HCT116 (cell line): Measurements from ENCODE around the gene LSM6. TPM values are rescaled to one million over a fixed set of nuclear protein-coding genes. Genes with fewer than 3 reads are reported as not detected.

ENCODE experiments used
- ATAC-seq: fragments of 200-7000 bp; cut with Tn5 transposase; 2 replicates; pipeline ENCODE4 v1.9.1; 2020; ENCODE audit warnings: mild to moderate bottlenecking, moderate library complexity
- BruUV-seq: library from RNA; stranded (reverse); fragments of 400-500 nt; replicated peaks from 2 replicates; lab custom pipeline; 2021; lab: Mats Ljungman, UMichigan
- CTCF ChIA-PET: fragments of 300-600 bp; sonication (Branson Sonifier 250); formaldehyde crosslinking; loops from one replicate; lab custom pipeline; 2021; ENCODE audit warnings: antibody characterized with exemption; lab: Charles Lee
- POLR2A ChIA-PET: fragments of 300-600, 350-600 bp; sonication (Branson Sonifier 250); formaldehyde crosslinking; loops from one replicate; lab custom pipeline; 2021; ENCODE audit warnings: antibody characterized with exemption; lab: Charles Lee
- RAD21 ChIA-PET, 2 experiments: fragments of 300-600 bp; sonication (Branson Sonifier 250); formaldehyde crosslinking; loops; one replicate each; lab custom pipeline; 2023; ENCODE audit warnings: low total read pairs in 2 of 2; ENCODE audit not compliant: uncharacterized antibody in 2 of 2, unreplicated experiment in 2 of 2, low non-redundant PET in 1 of 2; lab: Charles Lee
- DNase-seq: peaks from one replicate; pipeline ENCODE4 v3.0.0-alpha.2; 2010; ENCODE audit warnings: low read depth, low spot score
- H2AFZ ChIP-seq: fragments of 200-600 bp; shearing (Covaris generic), sonication (generic); 2 replicates; pipeline ENCODE4 v1.6.1; 2017; ENCODE audit warnings: low read depth, mixed run types, mixed read lengths, antibody characterized with exemption, low read length; ENCODE audit not compliant: poor library complexity, severe bottlenecking
- H3K27ac ChIP-seq: 2 replicates; pipeline ENCODE4 v1.5.1; 2012; ENCODE audit warnings: low read depth, low read length
- H3K27me3 ChIP-seq: fragments of 200-600 bp; sonication (generic); 2 replicates; pipeline ENCODE4 v1.6.1; 2016; ENCODE audit warnings: mixed run types, low read length, mixed read lengths; ENCODE audit not compliant: insufficient read depth
- H3K36me3 ChIP-seq, 2 experiments: fragments of 200-500 bp in 1 of 2; fragments of 200-600 bp in 1 of 2; sonication (Bioruptor generic) in 1 of 2; sonication (generic) in 1 of 2; 2 replicates each; pipeline versions ENCODE4 v1.5.1 to v1.6.1; 2014 to 2016; ENCODE audit warnings: low read length in 2 of 2, inconsistent platforms in 1 of 2, mixed read lengths in 1 of 2, mixed run types in 1 of 2; ENCODE audit not compliant: insufficient read depth in 2 of 2, control insufficient read depth in 1 of 2
- H3K4me1 ChIP-seq, 2 experiments: fragments of 200-600 bp in 1 of 2; sonication (generic) in 1 of 2; 2 replicates each; pipeline versions ENCODE4 v1.5.1 to v1.6.1; 2012 to 2017; ENCODE audit warnings: low read length in 2 of 2, inconsistent platforms in 1 of 2, mild to moderate bottlenecking in 1 of 2, mixed read lengths in 1 of 2, mixed run types in 1 of 2, moderate library complexity in 1 of 2; ENCODE audit not compliant: insufficient read depth in 2 of 2, control insufficient read depth in 1 of 2
- H3K4me2 ChIP-seq: fragments of 200-600 bp; sonication (generic); 2 replicates; pipeline ENCODE4 v1.6.1; 2017; ENCODE audit warnings: mixed run types, low read length, mixed read lengths
- H3K4me3 ChIP-seq, 2 experiments: fragments of 200-600 bp in 1 of 2; sonication (generic) in 1 of 2; replicated peaks in 1 of 2; 2 replicates each; pipeline ENCODE4 v1.5.1; 2011 to 2016; ENCODE audit warnings: low read length in 2 of 2, control low read depth in 1 of 2, low read depth in 1 of 2, mild to moderate bottlenecking in 1 of 2, mixed read lengths in 1 of 2, mixed run types in 1 of 2
- H3K79me2 ChIP-seq: fragments of 200-600 bp; sonication (generic); 2 replicates; pipeline ENCODE4 v1.6.1; 2017; ENCODE audit warnings: mild to moderate bottlenecking, mixed run types, low read length, moderate library complexity, mixed read lengths; ENCODE audit not compliant: insufficient read depth
- H3K9ac ChIP-seq: fragments of 200-600 bp; sonication (generic); 2 replicates; pipeline ENCODE4 v1.6.1; 2016; ENCODE audit warnings: low read length, mixed read lengths
- H3K9me2 ChIP-seq: fragments of 200-600 bp; sonication (generic), shearing (Covaris generic); 2 replicates; pipeline ENCODE4 v1.6.1; 2017; ENCODE audit warnings: mixed run types, mild to moderate bottlenecking, moderate library complexity; ENCODE audit not compliant: insufficient read depth
- H3K9me3 ChIP-seq, 2 experiments: fragments of 200-500 bp in 1 of 2; fragments of 200-600 bp in 1 of 2; sonication (Bioruptor generic) in 1 of 2; sonication (generic) in 1 of 2; 2 replicates each; pipeline ENCODE4 v1.6.1; 2014 to 2017; ENCODE audit warnings: low read length in 2 of 2, mixed read lengths in 2 of 2, inconsistent platforms in 1 of 2, low read depth in 1 of 2, mild to moderate bottlenecking in 1 of 2, mixed run types in 1 of 2, moderate library complexity in 1 of 2; ENCODE audit not compliant: control insufficient read depth in 1 of 2, insufficient read depth in 1 of 2
- H4K20me1 ChIP-seq: fragments of 200-600 bp; sonication (generic), shearing (Covaris generic); 2 replicates; pipeline ENCODE4 v1.6.1; 2017; ENCODE audit warnings: mixed run types, mild to moderate bottlenecking, moderate library complexity; ENCODE audit not compliant: insufficient read depth
- ATF3 ChIP-seq: IDR thresholded peaks from 2 replicates; pipeline ENCODE4 v1.6.1; 2012
- CBX3 ChIP-seq: IDR thresholded peaks from 2 replicates; pipeline ENCODE4 v1.6.1; 2012; ENCODE audit warnings: low read depth
- CEBPB ChIP-seq: IDR thresholded peaks from 2 replicates; pipeline ENCODE4 v1.6.1; 2012; ENCODE audit warnings: low read depth
- EGR1 ChIP-seq: IDR thresholded peaks from 2 replicates; pipeline ENCODE4 v1.6.1; 2012; ENCODE audit warnings: low read depth
- JUND ChIP-seq: IDR thresholded peaks from 2 replicates; pipeline ENCODE4 v1.6.1; 2012
- POLR2AphosphoS5 ChIP-seq: IDR thresholded peaks from 2 replicates; pipeline ENCODE4 v1.6.1; 2011; ENCODE audit warnings: mild to moderate bottlenecking, low read depth, low read length, moderate library complexity
- RAD21 ChIP-seq: IDR thresholded peaks from 2 replicates; pipeline ENCODE4 v1.6.1; 2012; ENCODE audit warnings: low read depth, mild to moderate bottlenecking
- SIN3A ChIP-seq: IDR thresholded peaks from 2 replicates; pipeline ENCODE4 v1.6.1; 2012; ENCODE audit warnings: low read depth
- SP1 ChIP-seq: IDR thresholded peaks from 2 replicates; pipeline ENCODE4 v1.6.1; 2012; ENCODE audit warnings: low read depth
- SRF ChIP-seq: IDR thresholded peaks from 2 replicates; pipeline ENCODE4 v1.6.1; 2012; ENCODE audit warnings: low read depth
- TCF7L2 ChIP-seq: IDR thresholded peaks from 2 replicates; pipeline ENCODE4 v1.7.0; 2011; ENCODE audit warnings: borderline replicate concordance, inconsistent platforms; ENCODE audit not compliant: insufficient read depth, insufficient read length; ENCODE audit errors: extremely low read depth
- ZFX ChIP-seq: fragments of 450-650 bp; IDR thresholded peaks from 2 replicates; pipeline ENCODE4 v1.6.1; 2017
- ZNF274 ChIP-seq: fragments of 200-500 bp; sonication (Bioruptor generic); IDR thresholded peaks from 2 replicates; pipeline ENCODE4 v1.6.1; 2014; ENCODE audit warnings: mild to moderate bottlenecking, low read depth, low read length, inconsistent platforms
- intact Hi-C: fragments of 100-400 bp; cut with micrococcal nuclease; formaldehyde crosslinking; loops from 2 replicates; pipeline ENCODE4 v1.10.0; 2022
- total RNA-seq: library from RNA; stranded (reverse); gene quantifications from one replicate; pipeline ENCODE4 v1.2.1, GENCODE V29; 2021; ENCODE audit not compliant: unreplicated experiment
- TF ChIP-seq, protein P1 (sequence below), 3 experiments: fragments of 200-600 bp in 1 of 3; sonication (generic) in 1 of 3; IDR thresholded peaks in 2 of 3; conservative IDR thresholded peaks in 1 of 3; 2 replicates each; pipeline ENCODE4 v1.5.1; 2012 to 2017; ENCODE audit warnings: low read depth in 2 of 3, low read length in 2 of 3, antibody characterized with exemption in 1 of 3, borderline replicate concordance in 1 of 3, control low read depth in 1 of 3, mild to moderate bottlenecking in 1 of 3, mixed read lengths in 1 of 3, mixed run types in 1 of 3, moderate library complexity in 1 of 3; ENCODE audit not compliant: insufficient read depth in 1 of 3
- TF ChIP-seq, protein P2 (sequence below): IDR thresholded peaks from 2 replicates; pipeline ENCODE4 v1.6.1; 2012; ENCODE audit warnings: low read depth
- TF ChIP-seq, protein P3 (sequence below): IDR thresholded peaks from 2 replicates; pipeline ENCODE4 v1.6.1; 2012

The LSM6 gene
- total RNA-seq, 1 experiment from 2014 or later, result 57.4 TPM

GRCh38 chr4:146159384-146160058, 16.0 kb upstream of the LSM6 start:
- Histone ChIP-seq H3K4me2 (no peak overlapping the region), H3K27me3 (no peaks in the 10 kb centered on the region), H3K4me3 (no peak overlapping the region), H3K9ac (no peak overlapping the region), H4K20me1 (no peaks in the 10 kb centered on the region), H3K9me2 (no peaks in the 10 kb centered on the region), H3K79me2 (no peaks in the 10 kb centered on the region), H3K4me1 (no peaks in the 10 kb centered on the region), H3K27ac (no peak overlapping the region), H3K36me3 (no peaks in the 10 kb centered on the region), H3K9me3 (no peaks in the 10 kb centered on the region), H2AFZ (no peak overlapping the region)
- ChIA-PET RAD21 (no interaction called here), POLR2A (no interaction called here), CTCF (no interaction called here)
- DNase-seq (no peak), ATAC-seq (no peak)
- no TSS peak for BruUV-seq
- intact Hi-C loops, result no loop called here
- TF ChIP-seq POLR2AphosphoS5, result no peak
- TF ChIP-seq EGR1, result no peak
- TF ChIP-seq, protein P1, sequence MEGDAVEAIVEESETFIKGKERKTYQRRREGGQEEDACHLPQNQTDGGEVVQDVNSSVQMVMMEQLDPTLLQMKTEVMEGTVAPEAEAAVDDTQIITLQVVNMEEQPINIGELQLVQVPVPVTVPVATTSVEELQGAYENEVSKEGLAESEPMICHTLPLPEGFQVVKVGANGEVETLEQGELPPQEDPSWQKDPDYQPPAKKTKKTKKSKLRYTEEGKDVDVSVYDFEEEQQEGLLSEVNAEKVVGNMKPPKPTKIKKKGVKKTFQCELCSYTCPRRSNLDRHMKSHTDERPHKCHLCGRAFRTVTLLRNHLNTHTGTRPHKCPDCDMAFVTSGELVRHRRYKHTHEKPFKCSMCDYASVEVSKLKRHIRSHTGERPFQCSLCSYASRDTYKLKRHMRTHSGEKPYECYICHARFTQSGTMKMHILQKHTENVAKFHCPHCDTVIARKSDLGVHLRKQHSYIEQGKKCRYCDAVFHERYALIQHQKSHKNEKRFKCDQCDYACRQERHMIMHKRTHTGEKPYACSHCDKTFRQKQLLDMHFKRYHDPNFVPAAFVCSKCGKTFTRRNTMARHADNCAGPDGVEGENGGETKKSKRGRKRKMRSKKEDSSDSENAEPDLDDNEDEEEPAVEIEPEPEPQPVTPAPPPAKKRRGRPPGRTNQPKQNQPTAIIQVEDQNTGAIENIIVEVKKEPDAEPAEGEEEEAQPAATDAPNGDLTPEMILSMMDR (IDR thresholded peaks at IDR 0.05 in 2 of 3, conservative IDR thresholded peaks at IDR 0.05 in 1 of 3; ENCODE audit: borderline replicate concordance in 1 of 3, insufficient read depth in 1 of 3, low read depth in 2 of 3, low read length in 2 of 3), result no peak
- TF ChIP-seq RAD21, result no peak
- no peak for TF ChIP-seq ZNF274
- TF ChIP-seq ATF3, result no peak
- TF ChIP-seq JUND, result no peak
- no peak for TF ChIP-seq SRF
- TF ChIP-seq CBX3, result no peak
- TF ChIP-seq ZFX, result no peak
- TF ChIP-seq SP1, result no peak
- TF ChIP-seq, protein P2, sequence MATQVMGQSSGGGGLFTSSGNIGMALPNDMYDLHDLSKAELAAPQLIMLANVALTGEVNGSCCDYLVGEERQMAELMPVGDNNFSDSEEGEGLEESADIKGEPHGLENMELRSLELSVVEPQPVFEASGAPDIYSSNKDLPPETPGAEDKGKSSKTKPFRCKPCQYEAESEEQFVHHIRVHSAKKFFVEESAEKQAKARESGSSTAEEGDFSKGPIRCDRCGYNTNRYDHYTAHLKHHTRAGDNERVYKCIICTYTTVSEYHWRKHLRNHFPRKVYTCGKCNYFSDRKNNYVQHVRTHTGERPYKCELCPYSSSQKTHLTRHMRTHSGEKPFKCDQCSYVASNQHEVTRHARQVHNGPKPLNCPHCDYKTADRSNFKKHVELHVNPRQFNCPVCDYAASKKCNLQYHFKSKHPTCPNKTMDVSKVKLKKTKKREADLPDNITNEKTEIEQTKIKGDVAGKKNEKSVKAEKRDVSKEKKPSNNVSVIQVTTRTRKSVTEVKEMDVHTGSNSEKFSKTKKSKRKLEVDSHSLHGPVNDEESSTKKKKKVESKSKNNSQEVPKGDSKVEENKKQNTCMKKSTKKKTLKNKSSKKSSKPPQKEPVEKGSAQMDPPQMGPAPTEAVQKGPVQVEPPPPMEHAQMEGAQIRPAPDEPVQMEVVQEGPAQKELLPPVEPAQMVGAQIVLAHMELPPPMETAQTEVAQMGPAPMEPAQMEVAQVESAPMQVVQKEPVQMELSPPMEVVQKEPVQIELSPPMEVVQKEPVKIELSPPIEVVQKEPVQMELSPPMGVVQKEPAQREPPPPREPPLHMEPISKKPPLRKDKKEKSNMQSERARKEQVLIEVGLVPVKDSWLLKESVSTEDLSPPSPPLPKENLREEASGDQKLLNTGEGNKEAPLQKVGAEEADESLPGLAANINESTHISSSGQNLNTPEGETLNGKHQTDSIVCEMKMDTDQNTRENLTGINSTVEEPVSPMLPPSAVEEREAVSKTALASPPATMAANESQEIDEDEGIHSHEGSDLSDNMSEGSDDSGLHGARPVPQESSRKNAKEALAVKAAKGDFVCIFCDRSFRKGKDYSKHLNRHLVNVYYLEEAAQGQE, result no peak
- TF ChIP-seq, protein P3, sequence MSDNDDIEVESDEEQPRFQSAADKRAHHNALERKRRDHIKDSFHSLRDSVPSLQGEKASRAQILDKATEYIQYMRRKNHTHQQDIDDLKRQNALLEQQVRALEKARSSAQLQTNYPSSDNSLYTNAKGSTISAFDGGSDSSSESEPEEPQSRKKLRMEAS, result no peak
- TF ChIP-seq SIN3A, result no peak
- TF ChIP-seq TCF7L2, result no peak
- no peak for TF ChIP-seq CEBPB
